Liver (tissue), 3 donors: Measurements from ENCODE around the gene ADAP1.

Source experiments
- CTCF ChIP-seq: fragments of 150-350 bp; IDR thresholded peaks from 2 replicates; pipeline ENCODE4 v1.5.1; 2017; ENCODE audit warnings: improper control_type of control experiment, low read depth, low read length; ENCODE audit not compliant: missing input control
- GABPA ChIP-seq, 2 donors: IDR thresholded peaks in 1 of 2; conservative IDR thresholded peaks in 1 of 2; 2 replicates each; pipeline ENCODE4 v1.6.1; 2016; ENCODE audit warnings: antibody characterized with exemption in 2 of 2, mild to moderate bottlenecking in 1 of 2, moderate library complexity in 1 of 2
- HNF4G ChIP-seq: IDR thresholded peaks from 2 replicates; pipeline ENCODE4 v1.6.1; 2016; ENCODE audit warnings: antibody characterized with exemption
- JUND ChIP-seq, 2 donors: IDR thresholded peaks; 2 replicates each; pipeline ENCODE4 v1.6.1; 2016; ENCODE audit warnings: antibody characterized with exemption in 2 of 2
- MAX ChIP-seq: IDR thresholded peaks from 2 replicates; pipeline ENCODE4 v1.6.1; 2016; ENCODE audit warnings: antibody characterized with exemption
- NR2F2 ChIP-seq: IDR thresholded peaks from 2 replicates; pipeline ENCODE4 v1.6.1; 2016; ENCODE audit warnings: antibody characterized with exemption
- RAD21 ChIP-seq, 2 donors: IDR thresholded peaks; 2 replicates each; pipeline ENCODE4 v1.6.1; 2016; ENCODE audit warnings: antibody characterized with exemption in 2 of 2, mild to moderate bottlenecking in 2 of 2
- REST ChIP-seq: IDR thresholded peaks from 2 replicates; pipeline ENCODE4 v1.6.1; 2016; ENCODE audit warnings: antibody characterized with exemption, mild to moderate bottlenecking
- YY1 ChIP-seq: IDR thresholded peaks from 2 replicates; pipeline ENCODE4 v1.6.1; 2016; ENCODE audit warnings: antibody characterized with exemption, mild to moderate bottlenecking
- ZBTB33 ChIP-seq: IDR thresholded peaks from 2 replicates; pipeline ENCODE4 v1.6.1; 2016; ENCODE audit warnings: antibody characterized with exemption
- donor health status: healthy.
- donor health status: healthy.

- TF ChIP-seq CTCF (no peak), HNF4G (no peak), JUND (IDR thresholded peaks at IDR 0.05) (no peak), YY1 (no peak), NR2F2 (no peak), GABPA (IDR thresholded peaks at IDR 0.05 in 1 of 2, conservative IDR thresholded peaks at IDR 0.05 in 1 of 2) (no peak), ZBTB33 (no peak), MAX (no peak), REST (no peak), RAD21 (IDR thresholded peaks at IDR 0.05) (no peak)
These were observed 85.1 kb downstream of the ADAP1 start for GRCh38 chr7:869348-869747.
